Stimulated activated CD8-positive, alpha-beta memory T cell treated with anti-CD3 and anti-CD28 coated beads, Interleukin-2, amount 100 ng/mL, for 1 hour (primary cell): ENCODE data around the gene IFITM5.
A peak's percentile ranks its signal among the peaks of the same experiment; 100 is the strongest.

Experiments
- DNase-seq, 2 donors: peaks; one replicate each; pipeline ENCODE4 v3.0.0-alpha.2; 2020; ENCODE audit warnings: low read depth in 2 of 2

Gene IFITM5

GRCh38 chr11:295351-296170, 3.8 kb downstream of the IFITM5 start:
- DNase-seq: no peak

- no peak for DNase-seq
These were observed 4.5 kb downstream of the IFITM5 start for GRCh38 chr11:294780-295179.

- no peak for DNase-seq
These were observed 5.3 kb downstream of the IFITM5 start for GRCh38 chr11:293852-294661.

DNA sequence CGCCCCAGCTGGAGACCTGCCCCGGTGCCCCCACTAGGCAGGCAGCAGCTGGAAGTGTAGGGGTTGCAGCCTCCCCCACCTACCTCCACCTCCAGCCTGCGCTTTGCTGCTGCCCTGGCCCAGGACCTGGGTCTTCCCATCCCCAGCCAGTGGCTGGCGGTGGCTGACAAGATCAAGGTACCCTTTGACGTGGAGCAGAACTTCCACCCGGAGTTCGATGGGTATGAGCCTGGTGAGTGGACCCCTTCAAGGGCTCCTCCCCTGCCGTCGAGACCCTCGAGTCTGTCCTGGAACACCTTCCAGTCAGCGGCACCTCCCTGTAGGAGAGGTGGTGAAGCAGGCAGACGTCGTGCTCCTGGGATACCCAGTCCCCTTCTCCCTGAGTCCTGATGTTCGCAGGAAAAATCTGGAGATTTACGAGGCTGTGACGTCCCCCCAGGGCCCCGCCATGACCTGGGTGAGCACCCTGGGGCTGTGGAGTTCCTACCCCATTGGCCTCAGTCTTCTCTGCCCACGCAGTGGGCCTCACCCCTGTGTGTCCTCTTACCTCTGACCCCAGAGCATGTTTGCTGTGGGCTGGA, 6.0 kb downstream of the IFITM5 start:
- DNase-seq: no peak

DNA sequence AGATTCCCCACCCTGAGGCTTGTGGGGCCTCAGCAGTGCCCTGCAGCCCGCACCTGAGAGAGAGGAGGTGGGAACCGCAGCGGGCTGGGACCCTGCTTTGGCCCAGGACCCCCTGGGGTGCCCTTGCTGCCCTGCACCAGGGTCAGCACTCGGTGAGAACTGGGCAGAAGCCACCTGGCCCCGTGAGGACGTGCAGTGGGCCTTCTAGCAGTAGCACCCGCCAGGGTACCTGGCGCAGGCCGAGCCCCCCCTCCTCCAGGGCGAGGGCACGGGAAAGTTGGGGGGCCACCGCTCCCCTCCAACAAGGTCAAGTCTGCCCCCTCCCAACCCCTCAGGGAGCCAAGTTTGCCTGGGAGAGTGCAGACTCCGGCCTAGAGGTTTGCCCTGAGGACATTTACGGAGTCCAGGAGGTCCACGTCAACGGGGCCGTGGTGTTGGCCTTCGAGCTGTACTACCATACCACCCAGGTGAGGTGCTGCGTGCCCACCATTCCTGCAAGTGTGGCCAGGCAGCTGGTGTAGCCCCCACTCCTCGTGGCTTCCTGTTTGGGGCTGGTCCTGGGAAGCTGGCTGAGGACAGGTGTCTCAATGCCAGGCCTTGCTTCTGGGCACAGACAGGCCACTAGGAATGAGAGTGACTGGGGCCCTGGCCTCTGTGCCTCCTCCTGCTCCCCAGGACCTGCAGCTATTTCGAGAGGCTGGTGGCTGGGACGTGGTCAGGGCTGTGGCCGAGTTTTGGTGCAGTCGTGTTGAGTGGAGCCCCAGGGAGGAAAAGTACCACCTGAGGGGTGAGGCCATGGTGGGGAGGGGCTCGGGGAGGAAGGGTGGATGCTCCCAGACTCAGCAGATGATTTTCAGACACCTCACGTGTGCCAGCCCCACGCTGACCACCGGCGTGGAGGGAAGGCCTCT, 6.9 kb downstream of the IFITM5 start:
- DNase-seq: no peak

- DNase-seq: no peak
These were observed 7.8 kb downstream of the IFITM5 start for GRCh38 chr11:291281-292210.

DNA sequence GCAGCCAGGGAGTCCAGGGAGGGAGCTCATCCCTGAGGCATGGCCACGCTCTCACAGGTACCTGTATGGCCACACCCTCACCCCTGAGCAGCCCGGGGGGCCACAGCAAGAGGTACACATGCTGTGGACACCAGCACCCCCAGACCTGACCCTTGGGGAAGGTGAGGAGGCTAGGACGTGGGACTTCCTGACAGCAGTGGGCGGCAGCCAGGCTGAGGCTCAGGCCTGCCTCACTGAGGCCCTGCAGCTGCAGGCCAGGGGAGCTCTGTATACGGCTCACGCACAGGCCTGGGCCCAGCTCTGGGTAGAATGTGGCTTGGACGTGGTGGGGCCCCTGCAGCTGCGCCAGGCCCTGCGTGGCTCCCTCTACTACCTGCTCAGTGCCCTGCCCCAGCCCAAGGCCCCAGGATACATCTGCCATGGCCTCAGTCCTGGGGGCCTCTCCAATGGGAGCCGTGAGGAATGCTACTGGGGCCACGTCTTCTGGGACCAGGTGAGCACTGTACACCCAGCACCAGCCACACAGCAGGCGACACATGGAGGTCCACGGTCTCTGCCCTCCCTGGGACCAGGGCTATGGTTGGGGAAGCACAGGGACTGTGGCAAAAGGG, 8.6 kb downstream of the IFITM5 start:
- no peak for DNase-seq

GRCh38 chr11:289712-290620, 9.4 kb downstream of the IFITM5 start:
- no peak for DNase-seq

DNA sequence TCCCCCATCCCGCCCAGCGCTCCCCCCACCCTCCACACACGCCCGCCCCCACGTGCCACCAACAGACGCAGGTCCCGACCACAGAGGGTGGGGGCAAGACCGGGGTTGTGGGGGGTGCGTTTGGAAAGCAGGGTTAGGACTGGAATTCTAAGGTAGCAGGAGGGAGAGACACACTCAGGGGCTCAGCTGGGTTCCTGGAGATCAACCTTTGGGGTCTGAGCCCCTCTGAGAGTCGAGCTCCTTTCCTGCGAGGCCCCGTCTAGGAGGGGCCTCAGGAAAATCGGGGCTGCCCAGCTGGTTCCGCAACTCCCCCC, 10.0 kb downstream of the IFITM5 start:
- DNase-seq: no peak

GRCh38 chr11:288478-289397, 10.6 kb downstream of the IFITM5 start, which contains the start of gene PGGHG:
Gene PGGHG, plus strand, starts transcription at chr11:289126. Its CDS starts 691 bp downstream, at chr11:289817.
- peak in 1 of 2 donors; percentile 59 for DNase-seq

DNA sequence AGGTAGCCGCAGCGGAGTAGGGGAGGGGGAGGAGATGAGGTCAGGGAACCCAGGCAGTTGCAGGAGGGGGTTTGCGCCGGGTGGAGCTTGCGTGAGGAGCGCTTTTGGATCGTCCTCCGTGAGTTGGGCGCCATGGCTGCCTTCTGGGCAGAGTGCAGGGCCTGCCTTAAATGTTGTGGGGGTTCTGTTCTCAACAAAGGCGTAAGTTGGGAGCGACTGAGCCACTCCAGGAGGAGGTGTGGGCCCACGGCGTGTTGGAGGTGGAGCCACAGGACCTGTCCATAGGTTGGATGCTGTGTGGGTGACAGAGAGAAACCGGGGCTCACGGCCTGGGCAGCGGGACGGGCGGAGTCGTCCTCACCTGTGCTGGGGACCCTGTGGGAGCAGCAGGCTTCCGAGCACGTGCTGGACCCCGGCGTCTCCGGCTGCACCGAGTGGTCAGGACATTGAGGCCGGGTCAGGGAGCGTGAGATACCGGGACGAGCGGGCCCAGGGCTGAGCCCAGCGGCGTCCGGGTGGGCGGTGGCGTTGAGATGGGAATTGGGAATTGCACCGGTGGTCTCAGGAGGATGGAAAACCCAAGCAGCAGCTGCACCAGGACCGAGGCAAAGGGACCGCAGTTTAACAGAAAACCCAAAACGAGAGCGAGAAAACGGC, 11.4 kb downstream of the IFITM5 start:
- no peak for DNase-seq

GRCh38 chr11:286977-287820, 12.1 kb downstream of the IFITM5 start:
- DNase-seq: peak in 1 of 2 donors; percentile 62

DNA sequence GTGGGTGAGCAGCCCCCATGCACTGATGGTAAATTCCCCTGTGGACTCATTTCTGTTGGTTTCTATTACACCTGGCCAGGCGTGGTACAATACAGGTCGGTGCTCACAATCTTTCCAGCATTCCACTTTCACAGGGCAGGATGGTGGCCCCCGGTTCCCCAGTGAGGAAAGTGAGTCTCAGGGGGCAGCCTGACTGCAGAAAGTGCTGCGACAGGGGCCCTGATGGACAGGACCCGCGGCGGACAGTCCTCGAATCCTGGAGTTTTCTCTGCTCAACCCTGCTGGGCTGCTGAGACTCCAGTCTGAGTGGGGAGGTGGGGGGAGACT, 13.5 kb downstream of the IFITM5 start:
- no peak for DNase-seq

DNA sequence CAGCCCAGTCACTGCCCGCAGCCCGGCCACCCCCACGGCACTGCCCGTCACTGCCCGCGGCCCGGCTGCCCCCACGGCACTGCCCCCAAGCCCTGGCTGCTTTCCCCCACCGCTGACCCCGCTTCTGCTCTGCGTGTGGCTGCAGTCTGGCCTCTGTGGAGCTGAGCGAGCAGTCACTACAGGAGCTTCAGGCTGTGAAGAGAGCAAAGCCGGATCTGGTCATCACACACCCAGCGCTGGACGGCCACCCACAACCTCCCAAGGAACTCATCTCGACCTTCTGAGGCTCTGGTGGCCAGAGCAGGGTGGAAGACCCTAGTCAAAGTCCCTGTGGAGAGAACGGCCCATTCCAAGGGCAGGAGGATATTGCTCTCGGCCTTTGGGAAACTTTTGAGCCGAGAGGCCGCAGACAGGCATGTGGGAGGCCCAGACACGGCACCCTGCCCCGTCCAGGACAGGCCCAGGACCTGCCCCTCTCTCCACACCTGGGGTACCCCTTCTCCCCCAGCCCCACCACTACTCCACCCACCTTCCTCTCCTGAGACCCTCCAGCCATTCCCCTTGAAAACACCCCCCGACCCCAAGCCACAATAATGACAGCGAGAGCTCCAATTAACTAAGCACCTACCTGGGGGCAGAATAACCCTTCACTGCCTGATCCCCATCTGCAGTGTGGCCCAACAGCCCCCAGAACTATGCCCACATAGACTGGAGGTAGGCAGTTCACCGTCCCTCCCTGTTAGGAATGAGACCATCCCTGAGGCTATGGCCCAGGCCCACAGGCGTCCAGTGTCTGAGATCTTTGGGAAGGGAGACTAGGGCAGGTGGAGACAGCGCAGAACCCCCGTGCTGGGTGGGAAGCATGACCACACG, 14.1 kb downstream of the IFITM5 start:
- no peak for DNase-seq
